ENCODE measurements around the gene IL5RA.

IL5RA gene

DNA sequence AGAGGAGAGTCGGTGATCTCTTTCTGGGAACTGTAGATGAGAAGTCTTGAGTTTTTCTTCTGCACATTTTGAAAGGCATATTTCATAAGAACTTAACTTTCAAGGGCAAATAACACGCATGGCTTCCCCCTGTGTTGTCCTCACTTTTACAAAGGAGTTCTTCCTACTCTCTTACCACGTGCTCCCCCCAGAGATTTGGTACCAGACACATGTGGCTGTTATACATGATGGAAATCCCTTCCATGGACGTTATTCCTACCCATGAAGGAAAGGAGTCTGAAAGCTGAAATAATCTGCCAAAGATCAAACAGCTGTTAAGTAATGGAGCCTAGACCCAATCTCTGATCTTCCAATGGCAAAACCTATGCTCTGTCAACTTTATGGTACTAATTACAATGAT is 4.4 kb downstream of the IL5RA start:
- DNase-seq: no peak

DNA sequence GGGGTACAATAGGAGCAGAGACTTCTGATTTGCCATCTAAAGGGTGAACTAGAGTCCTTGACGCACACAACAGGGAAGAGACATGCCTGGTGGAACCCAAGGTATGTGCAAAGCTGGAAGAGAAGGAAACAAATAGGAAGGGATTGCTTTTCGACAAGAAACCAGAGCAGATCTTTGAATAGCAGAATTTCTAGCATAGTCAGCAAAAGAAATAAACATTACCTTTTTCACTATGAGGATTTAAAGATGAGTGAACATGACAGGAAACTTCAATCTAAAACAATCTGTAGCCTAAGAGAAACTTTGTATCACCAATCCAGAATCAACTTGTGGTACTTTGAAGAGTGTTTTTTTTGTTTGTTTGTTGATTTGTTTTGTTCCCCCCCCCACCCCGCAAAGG is 4.9 kb downstream of the IL5RA start:
- no peak for DNase-seq

- no peak for DNase-seq
Measured at GRCh38 chr3:3102751-3103150, 7.4 kb downstream of the IL5RA start.

DNA sequence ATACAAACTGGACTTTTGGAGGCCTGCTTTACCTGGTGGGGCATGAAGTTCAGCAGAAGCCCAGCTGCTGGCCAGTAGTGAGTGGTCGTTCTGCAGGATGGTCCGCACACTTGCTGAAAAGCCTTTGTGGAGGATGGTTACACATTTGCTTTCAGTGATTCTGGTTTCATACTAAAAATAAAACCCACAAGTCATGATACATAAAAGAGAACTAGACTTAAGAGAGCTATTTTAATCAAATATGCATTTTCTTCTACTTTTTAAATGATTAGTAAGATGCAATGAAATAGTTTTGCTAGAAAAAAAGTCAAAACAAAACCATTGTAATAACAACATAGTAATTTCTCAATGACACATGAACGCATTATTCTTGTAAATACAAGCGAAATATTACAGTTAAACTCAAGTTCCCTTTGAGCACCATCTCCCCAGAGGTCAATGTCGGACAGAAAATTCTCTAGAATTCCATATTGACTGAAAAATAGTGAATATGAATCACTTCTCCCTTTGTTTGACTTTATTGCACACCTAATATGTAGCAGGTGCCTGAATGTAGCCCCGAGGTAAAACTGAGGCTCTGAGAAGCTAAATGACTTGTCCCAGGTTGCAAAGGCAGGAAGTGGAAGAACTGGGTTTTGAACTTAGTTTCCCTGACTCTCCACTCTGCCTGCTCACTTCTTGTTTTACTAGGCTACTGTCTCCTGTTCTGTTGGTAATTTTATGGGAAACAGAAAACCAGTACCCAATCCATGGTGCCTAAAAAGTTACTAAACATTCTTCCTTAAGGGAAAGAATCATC is 8.3 kb downstream of the IL5RA start:
- no peak for DNase-seq

DNA sequence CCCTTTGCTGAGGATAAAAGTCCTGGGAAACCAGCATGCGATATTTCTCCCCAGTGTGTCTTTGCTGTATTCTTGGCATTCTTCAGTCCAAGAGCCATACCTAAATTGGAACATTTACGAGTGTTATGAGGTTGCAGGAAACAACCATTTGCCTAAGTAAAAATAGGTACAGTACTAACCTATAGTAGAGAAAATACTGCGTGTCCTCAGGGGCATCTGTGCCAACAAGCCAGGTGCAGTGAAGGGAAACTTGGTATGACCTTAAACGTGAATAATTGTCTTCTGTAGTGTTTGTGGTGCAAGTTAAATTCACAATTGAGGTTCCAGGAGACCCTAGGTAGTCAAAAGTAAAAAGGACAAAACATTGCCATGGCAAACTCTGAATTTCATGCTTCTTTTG is 12.2 kb downstream of the IL5RA start:
- no peak for DNase-seq

GRCh38 chr3:3089017-3089416 is 21.2 kb downstream of the IL5RA start:
- DNase-seq: no peak

DNA sequence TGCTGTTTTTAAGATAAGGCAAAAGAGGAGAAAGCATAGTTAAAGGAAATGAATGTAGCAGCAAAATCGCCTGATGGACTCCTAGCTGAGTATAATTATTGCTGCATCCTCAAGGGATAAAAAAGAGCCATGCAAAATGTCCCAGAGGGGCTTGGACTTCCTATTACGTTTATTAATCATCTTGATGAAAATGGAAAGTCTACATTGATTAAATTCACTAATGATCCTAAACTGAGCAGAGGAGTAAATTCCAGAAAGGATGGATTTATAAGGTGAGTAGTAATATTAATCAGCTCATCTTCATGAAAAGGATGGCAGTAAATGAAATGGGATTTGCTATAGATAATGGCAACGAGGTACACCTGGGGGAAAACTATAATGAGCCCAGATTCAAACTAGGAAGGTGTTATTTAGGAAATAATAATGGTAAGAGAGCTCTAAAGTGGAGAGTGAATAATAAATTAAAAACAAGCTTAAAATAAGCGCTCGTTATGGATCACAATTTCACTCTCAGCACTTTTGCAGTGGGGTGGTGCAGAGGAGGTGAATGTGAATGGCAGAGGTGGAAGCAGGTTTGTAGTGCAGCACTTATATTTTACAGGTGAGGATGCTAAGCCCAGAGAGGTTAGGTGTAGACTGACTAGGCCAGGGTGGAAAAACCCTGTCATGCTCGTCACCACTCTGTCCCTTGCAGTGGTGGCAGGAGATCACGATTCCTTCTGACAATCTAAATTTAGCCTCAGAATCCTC is 22.3 kb downstream of the IL5RA start:
- no peak for DNase-seq

GRCh38 chr3:3087279-3087678 is 22.9 kb downstream of the IL5RA start:
- DNase-seq: no peak

DNA sequence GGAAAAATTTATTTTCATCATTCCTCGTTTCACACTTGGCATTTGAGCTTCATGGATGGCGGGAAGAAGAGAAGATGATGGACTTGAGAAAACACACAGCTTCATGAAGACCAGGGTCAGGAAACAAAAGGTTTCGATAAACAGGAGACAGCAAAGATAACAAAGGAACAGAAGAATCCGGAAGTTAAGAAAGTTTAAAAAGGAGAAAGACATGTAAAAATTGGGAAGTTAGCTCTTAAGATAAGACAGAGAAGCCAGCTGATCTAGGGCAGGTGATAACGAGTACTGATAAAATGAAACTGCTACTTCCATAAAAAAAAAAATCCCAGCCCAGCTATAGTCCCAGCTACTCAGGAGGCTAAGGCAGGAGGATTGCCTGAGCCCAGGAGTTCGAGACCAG is 23.9 kb downstream of the IL5RA start:
- DNase-seq: no peak

DNA sequence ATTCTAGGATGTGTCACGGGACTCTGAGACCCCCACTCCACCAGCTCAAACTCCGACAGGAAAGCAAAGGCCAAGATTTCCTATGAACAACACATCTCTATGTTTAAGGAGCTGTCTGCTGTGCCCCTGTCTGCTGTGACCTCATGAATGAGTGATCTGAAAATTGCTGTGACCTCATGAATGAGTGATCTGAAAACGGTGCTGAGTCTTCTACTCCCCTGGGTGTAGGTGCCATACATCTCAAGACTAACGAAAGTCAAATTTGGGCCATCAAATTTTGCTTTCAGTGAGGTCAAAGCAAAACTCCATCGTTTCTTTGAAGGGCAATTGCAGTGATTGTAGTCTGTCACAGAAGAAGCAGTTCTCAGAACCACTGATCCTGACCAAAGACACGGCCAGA is 24.4 kb downstream of the IL5RA start:
- no peak for DNase-seq

DNA sequence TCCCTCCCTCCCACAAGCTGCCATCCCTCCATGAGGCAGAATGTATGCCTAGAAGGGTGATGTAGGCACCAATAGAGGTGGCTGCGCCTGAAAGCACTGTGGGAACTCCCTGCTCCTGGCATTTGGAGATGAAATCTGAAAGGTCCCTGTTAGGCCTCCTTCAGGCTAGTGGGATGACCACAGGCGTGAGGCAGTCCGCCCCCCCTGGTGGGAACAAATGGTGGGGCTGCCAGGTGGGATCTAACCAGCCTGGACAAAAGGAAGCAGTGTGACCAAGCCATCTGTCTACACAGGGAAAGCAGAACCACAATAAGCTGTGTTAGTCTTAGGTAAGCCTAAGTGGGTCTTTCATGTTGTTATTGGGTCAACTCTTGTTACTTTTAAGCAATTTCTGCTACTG is 25.3 kb downstream of the IL5RA start:
- no peak for DNase-seq

GRCh38 chr3:3082234-3082924 is 27.8 kb downstream of the IL5RA start:
- DNase-seq: no peak

DNA sequence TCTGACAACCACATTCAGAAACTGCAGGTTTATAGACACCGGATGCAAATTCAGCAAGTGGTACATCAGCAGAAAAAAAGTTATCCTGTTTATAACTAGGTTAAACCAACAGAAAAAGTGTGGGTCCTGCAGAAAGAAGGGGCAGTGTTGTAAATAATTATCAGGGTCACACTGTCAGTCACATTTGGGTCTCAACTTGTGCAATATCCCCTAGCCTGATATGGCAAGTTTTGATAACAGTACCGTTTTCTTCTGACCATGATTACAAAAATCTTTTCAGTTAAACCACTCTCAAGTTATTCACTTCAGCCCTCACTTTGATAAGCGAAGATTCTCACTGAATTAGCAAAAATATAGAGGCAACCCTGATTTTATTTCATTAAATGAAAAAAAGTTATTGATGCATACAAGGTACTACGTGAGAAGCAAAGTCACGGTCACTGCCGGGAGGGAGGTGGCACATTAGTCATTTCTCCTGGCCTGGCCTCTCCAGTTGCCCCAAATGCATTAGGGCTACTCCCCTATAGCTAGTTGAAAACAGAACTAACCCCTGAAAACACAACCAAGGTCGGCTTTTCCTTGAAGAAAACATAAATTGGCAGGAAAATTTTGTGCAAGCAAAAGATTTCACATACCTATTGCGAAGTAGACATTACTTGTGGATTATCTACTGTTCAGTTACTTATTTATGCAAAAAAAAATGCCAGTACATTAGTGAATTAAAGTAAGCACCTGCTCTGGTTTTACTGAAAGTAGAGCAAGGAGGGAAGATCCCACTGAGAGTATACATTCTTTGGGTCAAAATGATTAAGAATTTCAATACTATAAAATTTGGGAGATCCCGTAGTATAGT is 28.6 kb downstream of the IL5RA start:
- DNase-seq: no peak

DNA sequence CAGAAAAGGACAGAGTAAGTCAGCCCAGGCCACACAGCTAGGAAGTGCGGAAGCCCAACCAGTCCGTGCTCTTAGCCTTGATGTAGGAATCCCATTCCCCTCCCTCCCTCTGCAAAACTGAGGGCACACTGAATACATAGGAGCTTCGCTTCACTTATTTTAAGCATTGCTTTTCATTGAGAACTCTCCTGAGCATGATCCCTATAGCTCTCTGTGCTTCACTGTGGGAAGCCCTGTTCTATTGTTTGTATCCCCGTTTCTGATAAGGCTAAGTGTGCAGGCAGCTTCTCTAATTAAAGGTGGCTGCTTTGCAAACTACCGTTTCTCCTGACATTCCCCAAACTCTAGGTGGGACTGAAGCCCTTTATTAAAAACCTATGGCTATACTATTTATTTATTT is 29.9 kb downstream of the IL5RA start:
- no peak for DNase-seq

DNA sequence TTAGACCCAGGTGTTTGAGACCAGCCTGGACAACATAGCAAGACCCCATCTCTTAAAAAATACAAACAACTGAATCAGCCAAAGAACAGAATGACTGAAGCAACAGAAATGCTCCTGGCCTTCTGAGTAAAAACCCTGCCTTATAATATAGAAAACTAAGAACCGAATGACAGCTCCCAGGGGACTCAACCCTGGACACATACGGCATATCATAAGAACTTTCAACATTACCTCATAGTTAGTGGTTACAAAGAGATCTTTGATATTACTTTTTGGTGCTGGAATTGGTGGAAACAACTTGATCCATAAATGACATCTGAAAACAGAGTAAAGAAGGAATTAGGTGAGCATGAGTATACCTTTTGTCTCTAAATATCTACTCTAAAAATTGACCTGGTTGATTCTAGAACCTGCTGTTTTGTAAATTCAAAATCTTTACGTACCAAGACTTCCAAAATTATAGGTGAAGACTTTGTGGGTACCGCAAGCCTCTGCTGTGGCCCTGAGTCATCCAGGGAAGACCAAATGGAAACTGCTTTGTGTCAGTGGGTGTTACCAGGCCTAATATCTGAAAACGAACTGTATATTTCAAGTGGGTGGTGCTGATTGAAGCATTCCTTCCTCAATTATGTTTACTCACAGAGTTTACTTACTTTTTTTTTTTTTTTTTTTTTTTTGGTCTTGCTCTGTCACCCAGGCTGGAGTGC is 35.5 kb downstream of the IL5RA start:
- no peak for DNase-seq

- no peak for DNase-seq
Measured at GRCh38 chr3:3071136-3071535, 39.0 kb downstream of the IL5RA start.

- DNase-seq: no peak
Measured at GRCh38 chr3:3069723-3070122, 40.5 kb downstream of the IL5RA start.

DNA sequence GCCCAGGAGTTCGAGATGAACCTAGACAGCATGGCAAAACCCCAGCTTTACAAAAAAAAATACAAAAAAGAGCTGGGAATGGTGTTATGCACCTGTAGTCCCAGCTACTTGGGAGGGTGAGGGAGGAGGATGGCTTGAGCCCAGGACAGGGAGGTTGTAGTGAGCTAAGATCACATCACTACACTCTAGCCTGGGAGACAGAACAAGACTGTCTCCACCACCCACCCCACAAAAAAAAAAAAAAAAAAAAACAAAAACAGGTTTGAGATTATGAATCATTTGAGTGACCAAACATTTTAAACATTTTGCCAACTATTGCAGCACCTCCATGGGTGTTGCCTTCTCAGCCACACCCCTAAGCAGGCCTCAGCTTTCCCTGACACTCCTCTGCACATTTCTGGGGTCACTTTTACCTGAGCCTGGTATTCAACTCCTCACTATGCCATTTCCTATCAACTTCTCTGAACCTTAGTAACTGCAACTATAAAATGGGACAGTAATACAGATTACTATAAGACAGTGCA is 41.8 kb downstream of the IL5RA start:
- no peak for DNase-seq

DNA sequence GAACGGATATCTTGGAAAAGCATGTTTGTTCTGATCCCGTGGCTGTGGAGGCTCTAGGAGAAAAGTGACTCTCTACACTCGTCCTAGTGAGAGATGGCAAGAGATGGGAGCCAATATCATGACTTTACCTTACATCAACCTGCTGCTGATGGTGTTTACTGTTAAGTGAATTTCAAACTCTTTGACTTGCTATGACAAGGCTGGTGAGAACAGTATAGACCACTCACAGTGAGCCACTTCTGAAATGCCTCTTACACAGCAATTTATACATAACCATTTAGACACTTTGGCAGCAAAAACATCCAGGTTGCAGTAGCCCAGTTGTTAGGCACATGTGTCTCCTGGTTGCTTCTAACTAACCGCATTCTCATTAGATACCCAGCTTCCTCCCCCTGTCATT is 43.3 kb downstream of the IL5RA start:
- DNase-seq: no peak

DNA sequence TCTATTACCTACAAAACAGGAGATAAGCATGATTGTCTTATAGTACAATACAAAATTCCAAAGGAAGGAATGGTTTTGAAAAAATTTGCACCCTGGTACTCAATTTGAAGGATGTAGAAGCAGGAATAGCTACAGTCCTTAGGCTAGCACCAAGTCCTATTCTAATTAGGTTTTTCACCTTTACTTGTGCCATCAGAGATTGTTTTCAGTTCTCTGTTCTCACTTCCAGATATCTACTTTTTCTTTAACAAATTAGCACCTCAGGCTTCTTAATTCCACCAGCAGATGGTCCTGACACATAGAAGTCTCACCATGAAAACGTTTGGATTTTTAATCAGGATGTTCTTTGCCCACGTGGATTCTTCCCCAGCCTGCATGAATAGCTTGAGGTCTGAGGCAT is 43.8 kb downstream of the IL5RA start:
- DNase-seq: no peak

DNA sequence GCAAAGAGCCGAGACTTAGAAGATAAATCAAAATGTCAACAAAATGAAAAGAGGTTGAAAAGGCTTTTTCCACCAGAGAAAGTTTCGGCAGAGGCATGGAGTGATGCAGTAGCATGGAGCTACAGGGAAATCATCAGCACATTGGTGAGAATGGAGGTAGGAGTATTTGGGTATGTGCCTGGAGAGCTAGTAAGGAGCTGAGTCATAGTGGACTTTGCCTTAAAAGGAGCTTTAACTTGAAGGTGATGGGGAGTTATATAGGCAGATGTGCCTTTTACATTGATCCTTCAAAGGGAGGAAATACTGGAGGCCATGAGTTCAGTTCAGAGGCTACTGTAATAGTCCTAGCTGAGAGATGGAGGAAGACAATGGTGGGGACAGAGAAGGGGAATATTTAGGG is 44.3 kb downstream of the IL5RA start:
- no peak for DNase-seq

DNA sequence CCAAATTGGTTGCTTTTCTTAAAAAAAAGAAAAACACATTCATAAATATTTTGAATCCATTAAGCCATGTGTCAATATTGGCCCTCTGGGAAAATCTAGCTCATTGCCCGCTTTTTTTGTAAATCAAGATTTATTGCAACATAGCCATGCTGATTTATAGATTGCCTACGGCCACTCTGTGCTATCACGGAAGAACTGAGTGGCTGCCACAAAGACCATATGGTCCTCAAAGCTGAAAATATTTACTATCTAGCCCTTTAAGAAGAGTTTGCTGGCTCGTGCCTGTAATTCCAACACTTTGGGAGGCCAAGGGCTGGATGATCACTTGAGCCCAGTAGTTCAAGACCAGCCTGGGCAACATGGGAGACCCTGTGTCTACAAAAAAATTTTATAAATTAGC is 45.9 kb downstream of the IL5RA start:
- no peak for DNase-seq
